NCI-H2196 (cell line): Measurements from ENCODE around the gene HOOK1.
"Not testable (repeated sequence)": the region's sequence is repeated elsewhere in the genome, so short reads cannot be mapped to it uniquely, and the experiment has no call there.

ENCODE experiments used
- DNase-seq: peaks from one replicate; lab custom pipeline; 2025; ENCODE audit not compliant: unreplicated experiment; lab: John Stamatoyannopoulos, UW

The HOOK1 gene

GRCh38 chr1:59819566-59820438 lies 5.1 kb downstream of the HOOK1 start:
- no peak for DNase-seq

- no peak for DNase-seq
Observed at GRCh38 chr1:59827055-59827643, 12.4 kb downstream of the HOOK1 start.

GRCh38 chr1:59828160-59828559 lies 13.4 kb downstream of the HOOK1 start:
- DNase-seq: no peak

GRCh38 chr1:59831529-59831928 lies 16.8 kb downstream of the HOOK1 start:
- no peak for DNase-seq

GRCh38 chr1:59833022-59833421 lies 18.3 kb downstream of the HOOK1 start:
- DNase-seq: no peak

GRCh38 chr1:59833991-59834390 lies 19.2 kb downstream of the HOOK1 start:
- no peak for DNase-seq

GRCh38 chr1:59837857-59838256 lies 23.1 kb downstream of the HOOK1 start:
- not testable (repeated sequence) for DNase-seq

- no peak for DNase-seq
Observed at GRCh38 chr1:59845091-59845490, 30.3 kb downstream of the HOOK1 start.

- DNase-seq: no peak
Observed at GRCh38 chr1:59846209-59846894, 31.6 kb downstream of the HOOK1 start.

- no peak for DNase-seq
Observed at GRCh38 chr1:59846895-59847282, 32.1 kb downstream of the HOOK1 start.

GRCh38 chr1:59852117-59852516 lies 37.4 kb downstream of the HOOK1 start:
- no peak for DNase-seq

GRCh38 chr1:59855297-59855696 lies 40.5 kb downstream of the HOOK1 start:
- not testable (repeated sequence) for DNase-seq

GRCh38 chr1:59856725-59857338 lies 42.1 kb downstream of the HOOK1 start:
- peak; percentile 72 for DNase-seq

- no peak for DNase-seq
Observed at GRCh38 chr1:59857679-59858354, 43.1 kb downstream of the HOOK1 start.

- DNase-seq: no peak
Observed at GRCh38 chr1:59866462-59866861, 51.7 kb downstream of the HOOK1 start.

- no peak for DNase-seq
Observed at GRCh38 chr1:59871746-59872145, 57.0 kb downstream of the HOOK1 start.

GRCh38 chr1:59877108-59877682 lies 62.4 kb downstream of the HOOK1 start:
- DNase-seq: no peak

- no peak for DNase-seq
Observed at GRCh38 chr1:59878370-59878769, 63.6 kb downstream of the HOOK1 start.

GRCh38 chr1:59879574-59879973 lies 64.8 kb downstream of the HOOK1 start:
- no peak for DNase-seq

- no peak for DNase-seq
Observed at GRCh38 chr1:59879996-59880505, 65.3 kb downstream of the HOOK1 start.
